Right lobe of liver (tissue), 6 donors: ENCODE data around the gene HOXD8. TPM values are rescaled to one million over a fixed set of nuclear protein-coding genes. Genes with fewer than 3 reads are reported as not detected.

Source experiments
- ATAC-seq, 4 donors: fragments of 200-7000 bp; cut with Tn5 transposase; one replicate each; pipeline ENCODE4 v1.9.1; 2020; ENCODE audit warnings: mild to moderate bottlenecking in 4 of 4, moderate library complexity in 4 of 4
- DNase-seq, 3 donors: peaks; one replicate each; pipeline ENCODE4 v3.0.0-alpha.2; 2020
- H3K27ac ChIP-seq, 3 donors: fragments of 200-600 bp; one replicate each; pipeline ENCODE4 v1.8.0; 2022
- H3K27me3 ChIP-seq, 2 donors: fragments of 200-600 bp; one replicate each; pipeline ENCODE4 v1.8.0; 2022
- H3K36me3 ChIP-seq, 4 donors: fragments of 200-600 bp; sonication (generic) in 1 of 4; one replicate each; pipeline versions ENCODE4 v1.5.1 to v1.8.0; 2017 to 2022; ENCODE audit warnings: control low read depth in 1 of 4
- H3K4me1 ChIP-seq, 4 donors: fragments of 200-600 bp; sonication (generic) in 1 of 4; one replicate each; pipeline versions ENCODE4 v1.5.1 to v1.8.0; 2017 to 2022; ENCODE audit warnings: control low read depth in 1 of 4
- H3K4me3 ChIP-seq, 3 donors: fragments of 200-600 bp; one replicate each; pipeline ENCODE4 v1.8.0; 2022
- H3K9me3 ChIP-seq, 4 donors: fragments of 200-600 bp; sonication (generic) in 1 of 4; one replicate each; pipeline versions ENCODE4 v1.5.1 to v1.8.0; 2017 to 2022; ENCODE audit warnings: control low read depth in 1 of 4
- CTCF ChIP-seq, 4 donors: fragments of 200-600 bp in 3 of 4; fragments of 450-650 bp in 1 of 4; IDR thresholded peaks; one replicate each; pipeline versions ENCODE4 v1.5.1 to v1.8.0; 2016 to 2022; ENCODE audit warnings: antibody characterized with exemption in 4 of 4, mild to moderate bottlenecking in 2 of 4
- POLR2A ChIP-seq: fragments of 450-650 bp; IDR thresholded peaks from one replicate; pipeline ENCODE4 v1.6.1; 2017; ENCODE audit warnings: antibody characterized with exemption, mild to moderate bottlenecking
- WGBS: methylation state at CpG from one replicate; pipeline ENCODE4 v1.1.6; 2018; ENCODE audit warnings: low coverage, low lambda C conversion rate; ENCODE audit not compliant: insufficient coverage; ENCODE audit errors: missing lambda C conversion rate; 5-methylcytosine and 5-hydroxymethylcytosine counted together
- intact Hi-C, 2 donors: fragments of 100-400 bp; cut with DNase I; formaldehyde crosslinking; loops; one replicate each; pipeline versions ENCODE4 v1.11.2 to v1.14.1; 2022
- total RNA-seq, 6 experiments: library from RNA; depleted of rRNA in 2 of 6; stranded (reverse); fragments of >200 nt in 2 of 6; fragmentation: NEBNext Ultra II Directional in 3 of 6; extraction: Animal tissue kit (Norgen Biotek cat#: 25700) in 3 of 6; gene quantifications; one replicate each; pipeline versions ENCODE4 v1.1.0 to v1.2.4, GENCODE V29; 2016 to 2023
- donor health status: DM: no; HTN: yes; CAD: no.
- donor health status: DM: no; HTN: no; CAD: no.
- donor health status: DM: no; HTN: no; CAD: no.
- donor health status: DM: no; HTN: yes; CAD: no.
- donor health status: DM: no; HTN: yes; CAD: no.

The HOXD8 gene
- total RNA-seq, 6 experiments from 2014 or later = 0.74 TPM; not detected in 5

- TF ChIP-seq POLR2A (no peak), CTCF (IDR thresholded peaks at IDR 0.05) (no peak)
- intact Hi-C loops = loop anchor here in 1 of 2 donors (10.0 kb wide), 1 partner anchor 745 kb away; no protein-coding TSS in a partner anchor
- ATAC-seq = no peak
- H3K4me1 ChIP-seq = peaks cover 0 to 14% (median 6%) of the 10 kb centered on the region in 4 donors
- H3K27ac ChIP-seq = no peak within 1 kb of the TSS
- H3K4me3 ChIP-seq = no peak within 1 kb of the TSS
- 7% methylated on average over 9 of the region's 70 CpGs for WGBS
- no peaks in the 10 kb centered on the region for H3K9me3 ChIP-seq
- DNase-seq = no peak
- H3K27me3 ChIP-seq = peaks cover 29 to 95% of the 10 kb centered on the region in 2 donors
- no peaks in the 10 kb centered on the region for H3K36me3 ChIP-seq
Observed at GRCh38 chr2:176099728-176100546, 29.6 kb upstream of the HOXD8 start, which contains the start of gene HOXD12. Gene HOXD12, plus strand, starts transcription at chr2:176099795. Its CDS starts 7 bp downstream, at chr2:176099802.

- Histone ChIP-seq H3K27ac (no peak overlapping the region), H3K36me3 (no peaks in the 10 kb centered on the region), H3K4me3 (no peak overlapping the region), H3K27me3 (peaks cover 25 to 91% of the 10 kb centered on the region in 2 donors), H3K4me1 (peaks cover 0 to 14% (median 6%) of the 10 kb centered on the region in 4 donors), H3K9me3 (no peaks in the 10 kb centered on the region)
- ATAC-seq (no peak), DNase-seq (no peak)
- 8% methylated on average over 13 of the region's 28 CpGs for whole genome bisulfite sequencing
- intact Hi-C loops = no loop called here
- TF ChIP-seq CTCF (IDR thresholded peaks at IDR 0.05) (no peak), POLR2A (no peak)
Observed at GRCh38 chr2:176100547-176101140, 28.9 kb upstream of the HOXD8 start.

- intact Hi-C loops = no loop called here
- Histone ChIP-seq H3K4me1 (peaks cover 0 to 14% (median 6%) of the 10 kb centered on the region in 4 donors), H3K4me3 (no peak overlapping the region), H3K36me3 (no peaks in the 10 kb centered on the region), H3K9me3 (no peaks in the 10 kb centered on the region), H3K27me3 (peaks cover 25 to 91% of the 10 kb centered on the region in 2 donors), H3K27ac (no peak overlapping the region)
- ATAC-seq (no peak), DNase-seq (no peak)
- WGBS = 0% methylated on average over 2 of the region's 2 CpGs
- TF ChIP-seq CTCF (IDR thresholded peaks at IDR 0.05) (no peak), POLR2A (no peak)
Observed at GRCh38 chr2:176101216-176101830, 28.2 kb upstream of the HOXD8 start.

DNA sequence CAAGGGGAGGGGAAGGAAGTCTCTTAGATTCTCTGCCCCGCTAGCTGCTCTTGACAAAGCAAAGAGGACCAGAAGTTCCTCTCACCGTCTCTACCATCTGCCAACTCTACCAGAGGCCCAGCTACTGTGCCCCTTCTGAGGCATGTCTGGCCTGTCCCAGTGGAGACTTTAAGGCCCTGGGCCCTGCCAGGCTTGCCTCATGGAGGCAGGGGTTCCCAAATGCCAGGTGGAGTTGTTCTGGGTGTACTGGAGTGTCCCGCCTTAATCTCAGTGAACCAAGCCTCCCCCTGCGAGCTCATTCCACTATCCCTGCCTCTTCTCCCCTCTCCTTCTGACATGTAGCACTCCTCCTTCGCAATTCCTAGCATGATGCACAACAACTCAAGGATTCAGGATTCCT, 27.7 kb upstream of the HOXD8 start:
- Histone ChIP-seq H3K27ac (no peak overlapping the region), H3K36me3 (no peaks in the 10 kb centered on the region), H3K4me1 (peaks cover 0 to 14% (median 5%) of the 10 kb centered on the region in 4 donors), H3K4me3 (no peak overlapping the region), H3K27me3 (peaks cover 25 to 90% of the 10 kb centered on the region in 2 donors), H3K9me3 (no peaks in the 10 kb centered on the region)
- TF ChIP-seq CTCF (IDR thresholded peaks at IDR 0.05) = no peak
- no peak for TF ChIP-seq POLR2A
- WGBS = 32% methylated on average over 4 of the region's 5 CpGs
- no peak for DNase-seq
- intact Hi-C loops = no loop called here
- no peak for ATAC-seq
